Stimulated activated CD8-positive, alpha-beta memory T cell treated with anti-CD3 and anti-CD28 coated beads, Interleukin-12 subunit alpha, Interleukin-12 subunit beta, amount 100 ng/mL, for 1 hour (primary cell): Measurements from ENCODE around the gene USP9Y.
"Not testable (repeated sequence)": the region's sequence is repeated elsewhere in the genome, so short reads cannot be mapped to it uniquely, and the experiment has no call there.

Experiments used
- DNase-seq: peaks from one replicate; pipeline ENCODE4 v3.0.0-alpha.2; 2020; ENCODE audit warnings: low read depth

The USP9Y gene, protein sequence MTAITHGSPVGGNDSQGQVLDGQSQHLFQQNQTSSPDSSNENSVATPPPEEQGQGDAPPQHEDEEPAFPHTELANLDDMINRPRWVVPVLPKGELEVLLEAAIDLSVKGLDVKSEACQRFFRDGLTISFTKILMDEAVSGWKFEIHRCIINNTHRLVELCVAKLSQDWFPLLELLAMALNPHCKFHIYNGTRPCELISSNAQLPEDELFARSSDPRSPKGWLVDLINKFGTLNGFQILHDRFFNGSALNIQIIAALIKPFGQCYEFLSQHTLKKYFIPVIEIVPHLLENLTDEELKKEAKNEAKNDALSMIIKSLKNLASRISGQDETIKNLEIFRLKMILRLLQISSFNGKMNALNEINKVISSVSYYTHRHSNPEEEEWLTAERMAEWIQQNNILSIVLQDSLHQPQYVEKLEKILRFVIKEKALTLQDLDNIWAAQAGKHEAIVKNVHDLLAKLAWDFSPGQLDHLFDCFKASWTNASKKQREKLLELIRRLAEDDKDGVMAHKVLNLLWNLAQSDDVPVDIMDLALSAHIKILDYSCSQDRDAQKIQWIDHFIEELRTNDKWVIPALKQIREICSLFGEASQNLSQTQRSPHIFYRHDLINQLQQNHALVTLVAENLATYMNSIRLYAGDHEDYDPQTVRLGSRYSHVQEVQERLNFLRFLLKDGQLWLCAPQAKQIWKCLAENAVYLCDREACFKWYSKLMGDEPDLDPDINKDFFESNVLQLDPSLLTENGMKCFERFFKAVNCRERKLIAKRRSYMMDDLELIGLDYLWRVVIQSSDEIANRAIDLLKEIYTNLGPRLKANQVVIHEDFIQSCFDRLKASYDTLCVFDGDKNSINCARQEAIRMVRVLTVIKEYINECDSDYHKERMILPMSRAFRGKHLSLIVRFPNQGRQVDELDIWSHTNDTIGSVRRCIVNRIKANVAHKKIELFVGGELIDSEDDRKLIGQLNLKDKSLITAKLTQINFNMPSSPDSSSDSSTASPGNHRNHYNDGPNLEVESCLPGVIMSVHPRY (N-terminal part only)

DNA sequence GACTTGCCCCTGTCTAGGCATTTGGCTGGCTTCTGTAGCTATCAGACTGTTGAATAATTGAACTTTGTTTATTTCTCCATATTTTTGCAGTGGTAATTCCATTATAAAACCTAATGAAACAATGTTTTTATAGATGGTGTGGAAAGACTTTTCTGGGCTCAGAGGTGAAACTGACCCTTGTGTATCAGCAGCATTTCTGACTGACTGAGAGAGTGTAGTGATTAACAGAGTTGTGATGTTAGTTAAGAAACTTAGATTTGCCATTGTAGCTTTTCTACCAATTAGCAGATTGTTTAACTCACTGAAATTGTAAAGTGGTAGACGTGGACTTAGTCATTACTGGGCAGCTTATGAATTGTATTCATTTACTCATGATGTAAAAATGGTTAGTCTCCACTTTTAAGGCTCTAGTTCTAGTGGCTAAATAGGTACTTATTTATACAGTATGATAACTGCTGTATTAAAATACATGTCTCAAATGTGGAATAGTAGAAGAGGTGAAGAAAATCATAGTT is at the start of gene USP9Y:
Gene USP9Y (plus strand): TSS at position 51 of the 515 bp plus-strand sequence. CDS start 8,217 bp downstream, outside the sequence.
- DNase-seq = no peak

DNA sequence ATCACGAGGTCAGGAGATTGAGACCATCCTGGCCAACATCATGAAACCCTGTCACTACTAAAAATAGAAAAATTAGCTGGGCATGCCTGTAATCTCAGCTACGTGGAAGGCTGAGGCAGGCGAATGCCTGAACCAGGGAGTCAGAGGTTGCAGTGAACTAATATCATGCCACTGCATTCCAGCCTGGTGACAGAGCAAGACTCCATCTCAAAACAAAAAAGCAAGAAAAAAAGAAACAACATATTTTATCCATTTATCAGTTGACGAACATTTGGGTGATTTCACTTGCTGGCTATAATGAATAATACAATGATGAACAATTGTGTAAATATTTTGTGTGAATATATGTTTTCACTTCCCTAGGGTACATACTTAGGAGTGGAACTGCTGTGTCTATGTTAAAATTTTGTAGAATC is 49.4 kb upstream of the USP9Y start:
- no peak for DNase-seq

DNA sequence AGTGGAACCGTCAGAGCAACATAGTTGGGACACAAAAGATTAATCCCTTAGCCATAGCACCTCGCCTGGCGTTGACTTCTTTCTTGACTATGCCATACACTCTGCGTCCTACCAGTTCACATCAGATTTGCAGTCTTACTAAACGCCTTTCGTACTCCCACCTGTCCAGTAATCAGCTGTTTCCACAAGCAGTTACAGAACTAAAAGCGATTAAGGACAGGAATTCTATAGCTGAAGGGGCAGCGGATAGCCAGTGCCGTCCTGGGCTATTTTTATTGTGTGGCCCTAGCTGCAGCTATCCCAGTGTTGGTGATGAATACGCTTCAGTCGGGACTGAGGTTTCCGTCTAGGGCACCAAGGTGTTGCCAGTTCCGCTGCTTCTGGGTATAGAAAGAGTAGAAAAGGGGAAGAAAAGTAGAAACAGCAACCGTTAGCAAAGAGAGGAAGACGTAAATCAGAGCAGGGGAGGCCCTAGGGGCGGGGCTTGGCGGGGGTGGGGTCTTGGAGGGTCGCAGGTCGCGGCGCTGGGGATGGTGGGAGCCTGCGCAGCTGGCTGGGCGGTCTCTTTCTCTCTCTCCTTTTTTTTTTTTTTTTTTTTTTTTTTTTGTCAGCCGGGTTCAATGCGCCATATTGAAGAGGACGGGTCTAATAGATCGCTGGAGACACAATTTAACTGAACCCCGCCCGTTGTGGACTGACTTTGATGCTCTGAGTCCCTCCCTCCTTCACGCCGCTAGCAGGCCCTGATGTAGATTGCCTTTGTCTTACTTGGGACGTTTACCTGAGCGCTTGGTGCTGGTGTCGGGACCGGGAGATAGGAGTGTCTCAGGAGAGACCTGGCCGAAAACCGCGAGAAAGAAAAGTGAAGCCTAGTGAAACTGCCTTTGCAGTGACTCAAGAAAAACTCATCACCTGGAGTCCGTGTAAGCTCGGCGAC is 39.0 kb upstream of the USP9Y start:
- peak; percentile 61 for DNase-seq

DNA sequence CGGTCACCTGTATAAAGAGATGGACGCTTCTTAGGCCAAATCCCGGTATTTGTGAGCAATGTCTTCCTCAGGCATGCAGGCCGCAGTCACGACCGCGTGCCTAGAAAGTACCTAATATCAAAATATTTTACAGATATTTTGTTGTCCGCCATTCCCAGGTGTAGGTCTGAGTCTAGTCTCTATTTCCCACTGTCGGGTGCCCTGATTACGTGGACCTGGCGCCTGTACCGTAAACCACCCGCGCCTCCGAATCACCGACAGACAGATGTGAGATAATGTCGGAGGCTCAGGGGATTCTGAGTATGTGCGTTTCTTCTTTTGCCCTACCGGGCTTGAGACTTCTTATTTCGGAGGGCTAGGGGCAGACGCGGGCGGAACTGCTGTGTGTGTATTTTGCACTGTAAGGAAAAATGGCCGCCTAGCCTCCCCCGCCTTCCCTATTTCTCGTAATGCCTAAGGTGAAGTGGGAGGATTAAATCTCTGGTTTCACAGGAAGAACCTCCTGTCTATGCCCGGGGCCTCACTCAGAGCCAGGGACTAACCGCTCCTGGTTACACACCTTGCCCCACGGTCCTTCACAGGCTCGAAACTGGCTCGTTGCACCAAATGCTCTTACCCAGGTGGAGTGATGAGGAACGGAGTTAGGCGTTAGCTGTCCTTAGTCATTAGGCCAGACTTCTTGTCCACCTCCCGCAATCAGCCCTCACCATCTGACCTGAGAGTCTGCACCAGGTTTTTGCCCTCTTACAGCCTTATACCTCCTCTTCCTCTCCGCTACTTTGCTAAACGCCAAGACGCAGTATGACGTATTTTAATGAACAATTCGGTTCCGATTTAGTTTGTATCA is 38.1 kb upstream of the USP9Y start:
- no peak for DNase-seq

DNA sequence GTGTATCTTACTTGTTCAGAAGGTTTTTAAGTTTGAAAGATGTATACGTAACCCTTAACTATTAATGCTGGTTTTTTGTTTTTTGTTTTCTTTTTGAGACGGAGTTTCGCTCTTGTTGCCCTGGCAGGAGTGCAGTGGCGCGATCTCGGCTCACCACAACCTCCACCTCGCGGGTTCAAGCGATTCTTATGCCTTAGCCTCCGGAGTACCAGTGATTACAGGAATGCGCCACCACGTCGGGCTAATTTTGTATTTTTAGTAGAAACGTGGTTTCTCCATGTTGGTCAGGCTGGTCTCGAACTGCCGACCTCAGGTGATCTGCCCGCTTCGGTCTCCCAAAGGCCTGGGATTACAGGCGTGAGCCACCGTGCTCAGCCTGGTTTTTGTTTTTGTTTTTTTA is 37.2 kb upstream of the USP9Y start:
- not testable (repeated sequence) for DNase-seq

DNA sequence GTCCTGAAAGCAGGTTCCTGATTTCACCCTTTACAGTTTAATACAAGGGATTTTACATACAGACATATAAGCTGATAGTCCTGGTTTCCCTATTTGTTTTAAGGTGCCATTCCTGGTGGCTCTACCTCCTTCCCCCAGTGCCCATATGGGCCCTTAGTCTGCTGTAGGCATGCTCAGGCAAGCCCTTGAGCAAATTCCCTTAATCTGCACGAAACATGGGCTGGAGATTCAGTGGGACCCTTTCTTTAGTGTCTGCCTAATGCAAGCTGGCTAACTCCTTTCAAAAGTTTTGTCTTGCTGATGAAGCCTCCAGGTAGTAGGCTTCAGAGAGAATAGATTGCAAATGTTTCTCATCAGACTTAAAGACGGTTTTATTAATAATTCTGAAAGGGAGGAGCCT is 22.9 kb upstream of the USP9Y start:
- no peak for DNase-seq

DNA sequence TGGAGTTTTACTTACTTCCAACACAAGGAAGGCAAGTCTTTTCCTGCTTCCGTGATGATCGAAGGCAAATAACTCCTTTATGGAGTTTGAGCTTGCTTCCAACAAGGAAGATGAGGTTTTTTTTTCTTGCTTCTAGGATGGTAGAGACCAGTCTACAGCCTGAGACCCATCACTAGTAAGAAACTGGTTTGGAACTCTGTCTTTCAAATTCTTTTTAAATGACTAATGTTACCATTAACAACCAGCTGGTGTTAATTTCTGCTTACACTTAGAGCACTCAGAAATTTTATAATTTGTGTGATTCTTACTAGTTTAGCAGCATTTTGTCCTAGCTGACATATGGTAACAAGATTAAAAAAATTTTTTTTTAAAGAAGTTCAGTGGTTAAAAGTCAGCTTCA is 19.5 kb upstream of the USP9Y start:
- DNase-seq = no peak

DNA sequence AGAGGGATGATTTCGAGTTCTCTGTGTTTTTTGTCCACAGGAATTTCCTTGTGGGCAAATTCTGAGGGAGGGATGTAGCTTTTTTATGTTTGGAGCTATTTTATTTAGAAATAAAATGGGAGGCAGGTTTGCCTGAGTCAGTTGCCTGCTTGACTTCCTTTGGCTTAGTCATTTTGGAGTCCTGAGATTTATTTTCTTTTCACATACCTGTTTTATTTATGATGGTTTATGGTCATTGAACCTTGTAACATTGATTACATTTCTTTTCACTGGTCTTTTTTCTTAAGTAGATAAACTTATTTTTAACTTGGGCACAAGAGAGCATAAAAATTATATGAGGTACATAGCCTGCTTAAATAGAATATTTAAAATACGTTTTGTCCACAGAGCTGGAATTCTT is 12.7 kb upstream of the USP9Y start:
- no peak for DNase-seq

DNA sequence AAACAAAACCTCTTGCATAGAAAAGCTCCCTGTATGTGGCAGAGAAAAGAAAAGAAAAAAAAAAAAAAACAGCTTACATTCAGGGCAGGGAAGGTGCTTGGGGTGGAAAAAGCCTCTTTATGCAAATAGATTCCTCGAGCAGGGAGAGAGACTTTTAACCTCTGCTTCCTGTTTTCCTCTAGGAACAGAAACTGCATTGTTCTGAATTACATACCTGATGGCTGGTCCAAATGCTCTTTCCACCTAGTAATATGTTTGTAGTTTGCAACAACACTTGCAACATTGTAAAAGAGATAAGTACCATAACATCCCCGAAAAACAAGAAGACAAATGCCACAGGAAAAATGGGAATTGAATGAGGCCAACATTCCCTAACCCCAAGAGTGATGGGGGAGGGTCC is 944 bp upstream of the USP9Y start:
- no peak for DNase-seq

DNA sequence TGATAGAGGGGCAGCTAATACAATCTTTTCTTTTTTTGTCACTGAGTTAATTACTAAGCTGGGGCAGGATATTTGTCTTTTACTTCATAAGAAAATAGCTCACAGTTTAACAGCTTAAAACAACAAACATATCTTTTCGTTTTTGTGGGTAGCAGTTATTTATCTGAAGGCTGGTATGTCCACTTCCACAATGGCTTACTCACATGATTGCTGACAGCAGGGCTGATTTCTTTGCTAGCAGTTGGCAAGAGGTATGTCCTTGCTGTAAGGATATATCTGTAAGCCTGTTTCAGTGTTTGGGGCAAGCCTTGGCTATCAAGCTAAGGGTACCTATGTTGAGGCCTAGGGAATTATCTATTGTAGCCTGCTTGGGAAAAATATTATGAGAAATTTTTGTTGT is 1.1 kb downstream of the USP9Y start:
- DNase-seq = no peak

DNA sequence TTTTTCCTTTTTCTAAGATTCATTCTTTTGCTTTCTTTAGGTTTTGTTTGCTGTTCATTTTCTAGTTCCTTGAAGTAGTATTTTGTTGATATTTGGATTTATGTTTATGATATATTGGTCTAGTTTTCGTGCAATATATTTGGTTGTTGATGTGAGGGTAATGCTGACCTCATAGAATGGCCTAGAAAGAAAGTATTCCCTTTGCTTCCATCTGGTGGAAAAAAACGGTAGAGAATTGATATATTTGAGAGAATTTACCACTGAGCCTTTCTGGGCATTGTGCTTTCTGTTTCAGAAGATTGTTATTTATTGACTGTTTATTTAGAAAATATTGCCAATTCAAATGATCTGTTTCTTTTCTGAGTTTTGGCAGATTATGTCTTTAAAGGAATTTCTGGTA is 9.4 kb downstream of the USP9Y start:
- DNase-seq = no peak

DNA sequence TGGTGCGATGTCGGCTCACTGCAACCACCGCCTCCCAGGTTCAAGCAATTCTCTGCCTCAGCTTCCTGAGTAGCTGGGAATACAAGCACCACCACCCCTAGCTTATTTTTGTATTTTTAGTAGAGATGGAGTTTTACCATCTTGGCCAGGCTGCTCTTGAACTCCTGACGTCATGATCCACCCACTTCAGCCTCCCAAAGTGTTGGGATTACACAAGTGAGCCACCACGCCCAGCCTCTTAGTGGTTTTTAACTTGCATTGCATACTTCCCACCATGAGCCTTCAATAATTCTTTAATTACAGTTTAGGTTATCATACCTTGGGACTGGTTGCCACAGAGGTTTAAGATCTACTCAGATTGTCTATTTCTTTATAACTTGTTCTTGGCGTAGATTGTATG is 14.3 kb downstream of the USP9Y start:
- DNase-seq = no peak

DNA sequence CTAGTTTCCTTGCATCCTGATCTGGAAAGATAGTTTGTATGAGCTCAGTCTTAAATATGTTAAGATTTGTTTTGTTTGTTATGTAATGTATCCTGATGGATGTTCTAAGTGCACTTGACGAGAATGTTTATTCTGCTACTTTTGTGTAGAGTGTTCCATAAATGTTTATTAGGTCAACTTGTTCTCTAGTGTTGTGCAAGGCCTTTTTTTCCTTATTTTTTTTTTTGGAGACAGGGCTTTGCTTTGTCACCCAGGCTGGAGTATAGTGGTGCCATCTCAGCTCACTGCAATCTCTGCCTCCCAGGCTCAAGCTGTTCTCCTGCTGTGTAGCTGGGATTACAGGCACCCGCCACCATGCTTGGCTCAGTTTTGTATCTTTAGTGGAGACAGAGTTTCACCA is 28.7 kb downstream of the USP9Y start:
- DNase-seq = no peak

DNA sequence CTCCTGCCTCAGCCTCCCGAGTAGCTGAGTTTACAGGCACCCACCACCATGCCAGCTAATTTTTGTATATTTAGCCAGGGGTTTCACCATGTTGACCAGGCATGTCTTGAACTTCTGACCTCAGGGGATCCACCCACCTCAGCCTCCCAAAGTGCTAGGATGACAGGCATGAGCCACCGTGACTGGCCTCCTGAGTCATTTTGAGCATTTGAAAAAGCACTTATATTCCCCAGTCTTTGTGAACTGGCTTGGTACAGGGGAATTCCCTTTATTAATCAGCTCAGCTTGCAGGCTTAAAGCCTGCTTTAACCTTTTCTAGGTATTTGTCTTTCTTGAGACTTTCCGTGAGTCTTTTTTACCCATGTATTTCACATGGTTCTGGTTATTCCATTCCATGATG is 32.6 kb downstream of the USP9Y start:
- no peak for DNase-seq

DNA sequence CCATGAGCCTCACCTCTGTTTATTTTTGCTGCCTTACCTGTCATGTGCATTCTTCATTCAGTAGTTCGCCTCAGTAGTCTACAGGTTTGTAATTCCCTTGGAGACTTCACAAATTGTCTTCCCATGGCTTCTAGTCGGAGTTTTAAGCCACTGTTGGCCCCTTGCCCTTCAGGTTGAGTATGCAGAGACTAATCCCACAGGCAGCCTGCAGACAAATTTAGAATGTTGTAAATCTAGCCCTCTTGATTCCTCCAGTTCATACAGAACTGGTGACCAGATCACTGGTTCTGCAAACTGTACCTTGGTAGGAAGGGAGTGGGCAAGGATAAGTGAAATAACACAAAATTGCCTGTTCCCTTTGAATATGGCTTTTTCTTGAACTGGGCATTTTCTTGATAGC is 33.0 kb downstream of the USP9Y start:
- no peak for DNase-seq

DNA sequence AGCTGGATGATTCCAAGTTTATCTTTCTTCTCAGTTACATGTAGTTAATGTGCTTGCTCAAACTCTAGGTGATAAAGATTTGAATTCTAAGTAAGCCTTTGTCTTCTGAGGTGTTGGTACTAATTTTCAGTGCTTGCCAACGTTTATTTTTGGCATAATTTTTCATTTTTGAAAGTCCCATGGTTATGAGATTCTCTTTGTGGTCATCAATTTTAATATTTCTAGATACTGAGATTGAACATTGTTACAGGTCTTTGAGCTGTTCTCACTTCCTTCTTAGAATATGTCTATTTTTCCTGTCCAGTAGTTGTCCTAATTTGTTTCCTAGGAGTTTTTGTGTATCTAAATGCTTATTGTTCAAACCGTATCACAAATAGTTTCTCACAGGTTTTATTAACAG is 40.4 kb downstream of the USP9Y start:
- DNase-seq = no peak

DNA sequence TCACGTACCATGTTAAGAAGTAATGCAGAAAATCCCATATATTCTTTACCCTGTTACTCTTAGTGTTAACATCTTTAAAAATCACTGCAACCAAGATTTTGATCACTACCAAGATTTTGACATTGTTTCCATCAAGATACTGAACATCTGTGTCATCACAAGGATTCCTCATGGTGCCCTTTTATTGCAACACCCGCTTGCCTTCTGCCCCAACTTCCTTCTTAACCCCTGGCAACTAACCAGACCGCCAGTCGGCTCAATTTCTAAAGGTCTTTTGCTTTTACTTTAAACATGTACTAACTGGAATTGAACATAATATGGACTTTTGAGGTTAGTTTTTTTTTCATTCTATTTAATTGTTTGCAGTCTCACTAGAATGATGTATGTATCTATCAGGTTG is 41.7 kb downstream of the USP9Y start:
- no peak for DNase-seq

DNA sequence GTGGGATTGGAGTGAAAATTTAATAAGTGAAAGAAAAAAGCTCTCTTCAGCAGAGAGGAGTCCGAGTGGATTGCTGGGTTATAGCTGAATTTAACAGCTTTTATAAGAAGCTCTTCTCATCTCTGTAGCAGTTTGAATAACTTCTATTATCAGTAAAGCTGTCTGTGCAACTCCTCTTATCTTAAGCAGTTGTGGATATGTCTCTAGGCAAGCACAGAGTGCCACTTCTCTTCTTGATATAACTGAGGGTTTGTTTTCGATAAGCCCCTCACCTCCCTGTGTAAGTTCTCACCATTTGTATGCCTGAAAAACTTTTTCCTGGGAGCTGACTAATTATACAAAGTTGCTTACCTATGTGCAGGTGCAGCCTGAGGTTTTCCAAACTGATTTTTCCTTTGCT is 43.1 kb downstream of the USP9Y start:
- DNase-seq = no peak

DNA sequence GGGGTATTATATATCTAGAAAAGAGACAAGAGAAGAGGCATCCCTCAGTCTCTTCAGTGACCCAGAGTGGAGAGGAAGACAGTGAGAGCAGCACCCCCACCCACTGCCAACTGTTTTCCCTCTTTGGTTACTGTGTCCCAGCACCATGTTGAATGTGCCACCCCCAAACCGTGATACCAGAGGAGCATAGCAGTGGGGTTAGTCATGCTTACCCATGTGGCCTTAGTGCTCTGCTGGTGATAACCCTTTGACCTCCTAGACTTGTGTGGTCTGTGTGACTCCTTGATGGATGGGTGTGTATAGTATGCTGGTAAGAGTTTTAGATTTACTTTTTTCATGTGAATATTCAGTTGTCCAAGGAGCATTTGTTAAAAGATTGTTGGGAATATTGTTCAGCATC is 48.3 kb downstream of the USP9Y start:
- DNase-seq = no peak

DNA sequence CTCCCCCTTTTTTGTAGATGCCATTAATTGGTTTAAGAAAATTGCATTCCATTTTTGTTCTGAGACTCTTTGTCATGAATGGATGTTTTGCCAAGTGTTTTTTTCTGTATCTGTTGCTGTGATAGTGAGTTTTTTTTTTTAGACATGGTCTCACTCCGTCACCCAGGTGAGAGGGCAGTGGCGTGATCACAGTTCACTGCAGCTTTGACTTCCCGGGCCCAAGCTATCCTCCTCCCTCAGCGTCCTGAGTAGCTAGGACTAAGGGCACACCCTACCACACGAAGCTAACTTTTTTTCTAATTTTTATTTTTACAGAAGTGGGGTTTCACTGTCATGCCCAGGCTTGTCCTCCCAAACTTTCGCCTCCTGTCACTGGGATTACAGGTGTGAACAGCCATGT is 51.8 kb downstream of the USP9Y start:
- DNase-seq = no peak

DNA sequence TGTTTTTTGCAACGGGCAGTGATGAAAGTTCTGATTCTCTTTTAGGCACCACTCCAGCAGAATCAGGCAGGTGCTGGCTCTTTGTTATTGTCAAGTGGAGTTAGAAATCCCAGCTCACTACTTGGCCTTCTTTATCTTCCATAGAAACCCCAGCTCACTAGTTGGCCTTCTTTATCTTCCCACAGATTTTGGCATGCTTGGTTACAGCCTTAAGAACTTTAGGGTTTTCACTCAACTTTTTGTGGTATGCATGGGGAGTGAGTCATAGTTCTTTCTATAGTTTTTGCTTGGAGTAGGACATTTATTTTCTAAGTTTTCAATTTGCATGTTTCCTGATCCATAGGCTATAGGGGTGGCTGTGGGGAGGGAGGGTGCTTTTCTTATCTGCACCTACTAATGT is 55.0 kb downstream of the USP9Y start:
- DNase-seq = no peak
